Chondrocyte (in vitro differentiated cells): ENCODE data around the gene LRIG3. TPM values are rescaled to one million over a fixed set of nuclear protein-coding genes. Genes with fewer than 3 reads are reported as not detected.

Experiments
- DNase-seq: peaks from one replicate; pipeline ENCODE4 v3.0.0; 2021; ENCODE audit warnings: mixed read lengths, low spot score
- H3K27ac Mint-ChIP-seq: one replicate; pipeline ENCODE4 v1.8.0; 2021; ENCODE audit warnings: mild to moderate bottlenecking, moderate library complexity, mixed read lengths; ENCODE audit not compliant: unreplicated experiment
- H3K27me3 Mint-ChIP-seq: 2 replicates; pipeline ENCODE4 v1.8.0; 2021; ENCODE audit warnings: low read depth, mixed read lengths
- H3K36me3 Mint-ChIP-seq: 2 replicates; pipeline ENCODE4 v1.8.0; 2021; ENCODE audit warnings: low read depth, mixed read lengths
- H3K4me1 Mint-ChIP-seq: 2 replicates; pipeline ENCODE4 v1.8.0; 2021; ENCODE audit warnings: low read depth, mild to moderate bottlenecking, mixed read lengths
- H3K4me3 Mint-ChIP-seq: one replicate; pipeline ENCODE4 v1.8.0; 2021; ENCODE audit warnings: mild to moderate bottlenecking, moderate library complexity, mixed read lengths; ENCODE audit not compliant: unreplicated experiment
- H3K9me3 Mint-ChIP-seq: 2 replicates; pipeline ENCODE4 v1.8.0; 2021; ENCODE audit warnings: low read depth, mixed read lengths
- CTCF ChIP-seq: fragments of 200-600 bp; sonication (generic); IDR thresholded peaks from 2 replicates; pipeline ENCODE4 v1.5.0; 2021; ENCODE audit warnings: antibody characterized with exemption, mild to moderate bottlenecking, moderate library complexity
- total RNA-seq: library from RNA; stranded (reverse); gene quantifications from 3 replicates; pipeline ENCODE4 v1.2.1, GENCODE V29; 2021

Gene LRIG3
- total RNA-seq, 1 donor from 2014 or later: 85.8 TPM

GRCh38 chr12:58915634-58916033 lies 4.7 kb downstream of the LRIG3 start:
- Mint-ChIP-seq H3K4me3 (peak overlapping the region; percentile 92), H3K27ac (peak overlapping the region; percentile 98), H3K4me1 (peaks cover 60% of the 10 kb centered on the region), H3K9me3 (no peaks in the 10 kb centered on the region), H3K36me3 (peaks cover 30% of the 10 kb centered on the region), H3K27me3 (no peaks in the 10 kb centered on the region)
- no peak for DNase-seq
- TF ChIP-seq CTCF: no peak

GRCh38 chr12:58915037-58915436 lies 5.3 kb downstream of the LRIG3 start:
- Mint-ChIP-seq H3K4me1 (peaks cover 62% of the 10 kb centered on the region), H3K36me3 (peaks cover 32% of the 10 kb centered on the region), H3K27ac (peak overlapping the region; percentile 98), H3K27me3 (no peaks in the 10 kb centered on the region), H3K9me3 (no peaks in the 10 kb centered on the region), H3K4me3 (peak overlapping the region; percentile 92)
- no peak for TF ChIP-seq CTCF
- DNase-seq: no peak

- Mint-ChIP-seq H3K9me3 (no peaks in the 10 kb centered on the region), H3K27me3 (no peaks in the 10 kb centered on the region), H3K27ac (peak overlapping the region; percentile 98), H3K4me3 (peak overlapping the region; percentile 92), H3K4me1 (peaks cover 67% of the 10 kb centered on the region), H3K36me3 (peaks cover 35% of the 10 kb centered on the region)
- no peak for DNase-seq
- no peak for TF ChIP-seq CTCF
Observed at GRCh38 chr12:58914457-58914856, 5.8 kb downstream of the LRIG3 start.

GRCh38 chr12:58907391-58907790 lies 12.9 kb downstream of the LRIG3 start:
- no peak overlapping the region for H3K4me3 Mint-ChIP-seq
- peak overlapping the region; percentile 86 for H3K27ac Mint-ChIP-seq
- DNase-seq: no peak
- no peak for TF ChIP-seq CTCF
- H3K9me3 Mint-ChIP-seq: peaks cover 5% of the 10 kb centered on the region
- H3K36me3 Mint-ChIP-seq: peaks cover 56% of the 10 kb centered on the region
- no peaks in the 10 kb centered on the region for H3K27me3 Mint-ChIP-seq
- H3K4me1 Mint-ChIP-seq: peaks cover 63% of the 10 kb centered on the region

GRCh38 chr12:58906917-58907316 lies 13.4 kb downstream of the LRIG3 start:
- no peak for TF ChIP-seq CTCF
- peaks cover 55% of the 10 kb centered on the region for H3K36me3 Mint-ChIP-seq
- peak overlapping the region; percentile 86 for H3K27ac Mint-ChIP-seq
- no peak overlapping the region for H3K4me3 Mint-ChIP-seq
- H3K27me3 Mint-ChIP-seq: no peaks in the 10 kb centered on the region
- peaks cover 58% of the 10 kb centered on the region for H3K4me1 Mint-ChIP-seq
- DNase-seq: no peak
- H3K9me3 Mint-ChIP-seq: peaks cover 5% of the 10 kb centered on the region
